ENCODE results near the gene ENTPD2. TPM values are rescaled to one million over a fixed set of nuclear protein-coding genes. Genes with fewer than 3 reads are reported as not detected.
A peak's percentile ranks its signal among the peaks of the same experiment; 100 is the strongest.

Gene ENTPD2
- total and polyA plus RNA-seq, 9 of the 15 experiments (the other 6 are each of a cell fraction or from before 2014, with no cell fraction given) = 0.04 to 0.60 (median 0.14) TPM; not detected in 4

GRCh38 chr9:137070201-137070905, 16.5 kb upstream of the ENTPD2 start, which contains the start of gene SAPCD2:
Gene SAPCD2 (minus strand): TSS chr9:137070557. CDS start chr9:137070460, 97 bp downstream.
- Histone ChIP-seq H3K36me3 (ENCODE audit: control insufficient read depth, insufficient read depth, low read length) (peaks cover 22% of the 10 kb centered on the region; the same call in 2 of the 3 replicates), H3K9me1 (ENCODE audit: control insufficient read depth, insufficient read depth, low read length) (peaks cover 8% of the 10 kb centered on the region), H3K79me2 (ENCODE audit: control insufficient read depth, insufficient read depth, low read length) (peaks cover 39% of the 10 kb centered on the region), H3K9ac (ENCODE audit: insufficient read depth in 1 of 2, low read depth in 2 of 2, low read length in 2 of 2) (peak within 1 kb of the TSS; percentile 86 to 94), H2AFZ (ENCODE audit: low read depth, low read length) (peak within 1 kb of the TSS; percentile 73), H3K27ac (ENCODE audit: extremely low read depth, low read depth, low read length) (peak within 1 kb of the TSS; percentile 88), H3K4me1 (replicated peaks in 1 of 2; ENCODE audit: control insufficient read depth in 2 of 2, insufficient read depth in 2 of 2, low read length in 2 of 2) (peaks cover 40 to 78% of the 10 kb centered on the region in 2 experiments), H3K9me3 (replicated peaks; ENCODE audit: control insufficient read depth, insufficient read depth, low read depth, low read length) (no peaks in the 10 kb centered on the region), H3K4me3 (peak within 1 kb of the TSS; percentile 65), H4K20me1 (replicated peaks; ENCODE audit: control insufficient read depth, insufficient read depth, low read length) (peaks cover 14% of the 10 kb centered on the region), H3K4me2 (ENCODE audit: insufficient read depth, low read length) (peak within 1 kb of the TSS; percentile 91), H3K27me3 (ENCODE audit: control insufficient read depth in 2 of 2, insufficient read depth in 2 of 2, low read length in 2 of 2) (no peaks in the 10 kb centered on the region)
- CTCF ChIA-PET (ENCODE audit: low intra/inter-chr PET ratio) = interaction anchor here (0.6 kb wide), 1 partner anchor 24 kb away, joined by 7 read pairs; no protein-coding TSS in a partner anchor
- ATAC-seq = peak; percentile 92
- peak; percentile 97 for FAIRE-seq
- no TSS peak for BruUV-seq (replicated peaks)
- peak; percentile 92 to 96 (median 94) for DNase-seq (ENCODE audit: extremely low read depth in 1 of 4, low spot score in 3 of 4)
- POLR2A ChIA-PET = interaction anchor here (0.7 to 2.5 kb wide), 13 partner anchors 9 to 223 kb away, joined by 3 to 14 read pairs (median 4); partner anchors contain the start of genes MAN1B1, NPDC1 and TUBB4B
- in situ Hi-C loops (cut with MboI) = no loop called here
- intact Hi-C loops (cut with micrococcal nuclease) = no loop called here
- under 1% methylated on average over 72 of the region's 74 CpGs for WGBS (ENCODE audit: insufficient coverage, low coverage, missing lambda C conversion rate)
- TF ChIP-seq ELF1 (tag; IDR thresholded peaks at IDR 0.05) = peak; percentile 42; the same call in 1 of the 2 replicates
- TF ChIP-seq HMGN3 (IDR thresholded peaks at IDR 0.05; ENCODE audit: borderline replicate concordance, extremely low read depth, insufficient read length, low read depth, low read length) = peak; percentile 74
- TF ChIP-seq VEZF1 (CRISPR knock-in tag; IDR thresholded peaks at IDR 0.05) = peak; percentile 84
- TF ChIP-seq NFYB (IDR thresholded peaks at IDR 0.05; ENCODE audit: extremely low read depth, insufficient read length) = peak; percentile 51
- TF ChIP-seq ARID3B (CRISPR knock-in tag; IDR thresholded peaks at IDR 0.05; ENCODE audit: borderline replicate concordance) = no peak
- peak; percentile 47 for TF ChIP-seq HNRNPLL (IDR thresholded peaks at IDR 0.05; ENCODE audit: low read depth, low read length, poor library complexity, severe bottlenecking)
- peak; percentile 54; the same call in 1 of the 2 replicates for TF ChIP-seq HDAC2 (IDR thresholded peaks at IDR 0.05)
- TF ChIP-seq ZNF57 (CRISPR knock-in tag; IDR thresholded peaks at IDR 0.05) = no peak
- 0 out of 4 replicates have a peak, but pooled peaks of 1 of the 2 experiments have one; percentile 8 for TF ChIP-seq MAZ (CRISPR knock-in tag; conservative IDR thresholded peaks at IDR 0.05 in 1 of 2, IDR thresholded peaks at IDR 0.05 in 1 of 2)
- no peak for TF ChIP-seq NBN (IDR thresholded peaks at IDR 0.05; ENCODE audit: low read depth)
- TF ChIP-seq ESRRA (IDR thresholded peaks at IDR 0.05; ENCODE audit: borderline replicate concordance, low read depth) = no peak
- TF ChIP-seq ZBTB17 (CRISPR knock-in tag; IDR thresholded peaks at IDR 0.05) = no peak
- peak; percentile 85 to 88 for TF ChIP-seq NRF1 (conservative IDR thresholded peaks at IDR 0.05 in 1 of 2, IDR thresholded peaks at IDR 0.05 in 1 of 2)
- no peak for TF ChIP-seq IRF9 (tag; IDR thresholded peaks at IDR 0.05)
- TF ChIP-seq GABPA (tag; conservative IDR thresholded peaks at IDR 0.05; ENCODE audit: low read depth) = peak; percentile 79

All from K562 (cell line).